HCT116 (cell line): ENCODE measurements around the gene SOX6. TPM values are rescaled to one million over a fixed set of nuclear protein-coding genes. Genes with fewer than 3 reads are reported as not detected.

Source experiments
- ATAC-seq: fragments of 200-7000 bp; cut with Tn5 transposase; 2 replicates; pipeline ENCODE4 v1.9.1; 2020; ENCODE audit warnings: mild to moderate bottlenecking, moderate library complexity
- BruUV-seq: library from RNA; stranded (reverse); fragments of 400-500 nt; replicated peaks from 2 replicates; lab custom pipeline; 2021; lab: Mats Ljungman, UMichigan
- CTCF ChIA-PET: fragments of 300-600 bp; sonication (Branson Sonifier 250); formaldehyde crosslinking; loops from one replicate; lab custom pipeline; 2021; ENCODE audit warnings: antibody characterized with exemption; lab: Charles Lee
- POLR2A ChIA-PET: fragments of 300-600, 350-600 bp; sonication (Branson Sonifier 250); formaldehyde crosslinking; loops from one replicate; lab custom pipeline; 2021; ENCODE audit warnings: antibody characterized with exemption; lab: Charles Lee
- RAD21 ChIA-PET, 2 experiments: fragments of 300-600 bp; sonication (Branson Sonifier 250); formaldehyde crosslinking; loops; one replicate each; lab custom pipeline; 2023; ENCODE audit warnings: low total read pairs in 2 of 2; ENCODE audit not compliant: uncharacterized antibody in 2 of 2, unreplicated experiment in 2 of 2, low non-redundant PET in 1 of 2; lab: Charles Lee
- DNase-seq: peaks from one replicate; pipeline ENCODE4 v3.0.0-alpha.2; 2010; ENCODE audit warnings: low read depth, low spot score
- H2AFZ ChIP-seq: fragments of 200-600 bp; shearing (Covaris generic), sonication (generic); 2 replicates; pipeline ENCODE4 v1.6.1; 2017; ENCODE audit warnings: low read depth, mixed run types, mixed read lengths, antibody characterized with exemption, low read length; ENCODE audit not compliant: poor library complexity, severe bottlenecking
- H3K27ac ChIP-seq: 2 replicates; pipeline ENCODE4 v1.5.1; 2012; ENCODE audit warnings: low read depth, low read length
- H3K27me3 ChIP-seq: fragments of 200-600 bp; sonication (generic); 2 replicates; pipeline ENCODE4 v1.6.1; 2016; ENCODE audit warnings: mixed run types, low read length, mixed read lengths; ENCODE audit not compliant: insufficient read depth
- H3K36me3 ChIP-seq, 2 experiments: fragments of 200-500 bp in 1 of 2; fragments of 200-600 bp in 1 of 2; sonication (Bioruptor generic) in 1 of 2; sonication (generic) in 1 of 2; 2 replicates each; pipeline versions ENCODE4 v1.5.1 to v1.6.1; 2014 to 2016; ENCODE audit warnings: low read length in 2 of 2, inconsistent platforms in 1 of 2, mixed read lengths in 1 of 2, mixed run types in 1 of 2; ENCODE audit not compliant: insufficient read depth in 2 of 2, control insufficient read depth in 1 of 2
- H3K4me1 ChIP-seq, 2 experiments: fragments of 200-600 bp in 1 of 2; sonication (generic) in 1 of 2; 2 replicates each; pipeline versions ENCODE4 v1.5.1 to v1.6.1; 2012 to 2017; ENCODE audit warnings: low read length in 2 of 2, inconsistent platforms in 1 of 2, mild to moderate bottlenecking in 1 of 2, mixed read lengths in 1 of 2, mixed run types in 1 of 2, moderate library complexity in 1 of 2; ENCODE audit not compliant: insufficient read depth in 2 of 2, control insufficient read depth in 1 of 2
- H3K4me2 ChIP-seq: fragments of 200-600 bp; sonication (generic); 2 replicates; pipeline ENCODE4 v1.6.1; 2017; ENCODE audit warnings: mixed run types, low read length, mixed read lengths
- H3K4me3 ChIP-seq, 2 experiments: fragments of 200-600 bp in 1 of 2; sonication (generic) in 1 of 2; replicated peaks in 1 of 2; 2 replicates each; pipeline ENCODE4 v1.5.1; 2011 to 2016; ENCODE audit warnings: low read length in 2 of 2, control low read depth in 1 of 2, low read depth in 1 of 2, mild to moderate bottlenecking in 1 of 2, mixed read lengths in 1 of 2, mixed run types in 1 of 2
- H3K79me2 ChIP-seq: fragments of 200-600 bp; sonication (generic); 2 replicates; pipeline ENCODE4 v1.6.1; 2017; ENCODE audit warnings: mild to moderate bottlenecking, mixed run types, low read length, moderate library complexity, mixed read lengths; ENCODE audit not compliant: insufficient read depth
- H3K9ac ChIP-seq: fragments of 200-600 bp; sonication (generic); 2 replicates; pipeline ENCODE4 v1.6.1; 2016; ENCODE audit warnings: low read length, mixed read lengths
- H3K9me2 ChIP-seq: fragments of 200-600 bp; sonication (generic), shearing (Covaris generic); 2 replicates; pipeline ENCODE4 v1.6.1; 2017; ENCODE audit warnings: mixed run types, mild to moderate bottlenecking, moderate library complexity; ENCODE audit not compliant: insufficient read depth
- H3K9me3 ChIP-seq, 2 experiments: fragments of 200-500 bp in 1 of 2; fragments of 200-600 bp in 1 of 2; sonication (Bioruptor generic) in 1 of 2; sonication (generic) in 1 of 2; 2 replicates each; pipeline ENCODE4 v1.6.1; 2014 to 2017; ENCODE audit warnings: low read length in 2 of 2, mixed read lengths in 2 of 2, inconsistent platforms in 1 of 2, low read depth in 1 of 2, mild to moderate bottlenecking in 1 of 2, mixed run types in 1 of 2, moderate library complexity in 1 of 2; ENCODE audit not compliant: control insufficient read depth in 1 of 2, insufficient read depth in 1 of 2
- H4K20me1 ChIP-seq: fragments of 200-600 bp; sonication (generic), shearing (Covaris generic); 2 replicates; pipeline ENCODE4 v1.6.1; 2017; ENCODE audit warnings: mixed run types, mild to moderate bottlenecking, moderate library complexity; ENCODE audit not compliant: insufficient read depth
- ATF3 ChIP-seq: IDR thresholded peaks from 2 replicates; pipeline ENCODE4 v1.6.1; 2012
- ELF1 ChIP-seq: IDR thresholded peaks from 2 replicates; pipeline ENCODE4 v1.6.1; 2012; ENCODE audit warnings: low read depth, borderline replicate concordance
- EZH2phosphoT487 ChIP-seq: fragments of 200-600 bp; IDR thresholded peaks from 2 replicates; pipeline ENCODE4 v1.6.1; 2018; ENCODE audit warnings: antibody characterized with exemption, borderline replicate concordance
- FOSL1 ChIP-seq: IDR thresholded peaks from 2 replicates; pipeline ENCODE4 v1.6.1; 2012; ENCODE audit warnings: low read depth
- JUND ChIP-seq: IDR thresholded peaks from 2 replicates; pipeline ENCODE4 v1.6.1; 2012
- MAX ChIP-seq: IDR thresholded peaks from 2 replicates; pipeline ENCODE4 v1.6.1; 2012
- POLR2A ChIP-seq: IDR thresholded peaks from 2 replicates; pipeline ENCODE4 v1.7.0; 2011; ENCODE audit warnings: borderline replicate concordance; ENCODE audit not compliant: insufficient read depth, insufficient read length; ENCODE audit errors: extremely low read depth
- SRF ChIP-seq: IDR thresholded peaks from 2 replicates; pipeline ENCODE4 v1.6.1; 2012; ENCODE audit warnings: low read depth
- TCF7L2 ChIP-seq: IDR thresholded peaks from 2 replicates; pipeline ENCODE4 v1.7.0; 2011; ENCODE audit warnings: borderline replicate concordance, inconsistent platforms; ENCODE audit not compliant: insufficient read depth, insufficient read length; ENCODE audit errors: extremely low read depth
- YY1 ChIP-seq: IDR thresholded peaks from 2 replicates; pipeline ENCODE4 v1.6.1; 2011; ENCODE audit warnings: low read length, low read depth, moderate library complexity, mild to moderate bottlenecking; ENCODE audit not compliant: insufficient replicate concordance; ENCODE audit errors: extremely low read depth
- ZFX ChIP-seq: fragments of 450-650 bp; IDR thresholded peaks from 2 replicates; pipeline ENCODE4 v1.6.1; 2017
- intact Hi-C: fragments of 100-400 bp; cut with micrococcal nuclease; formaldehyde crosslinking; loops from 2 replicates; pipeline ENCODE4 v1.10.0; 2022
- total RNA-seq: library from RNA; stranded (reverse); gene quantifications from one replicate; pipeline ENCODE4 v1.2.1, GENCODE V29; 2021; ENCODE audit not compliant: unreplicated experiment

The SOX6 gene
- total RNA-seq, 1 experiment from 2014 or later = 0.81 TPM

GRCh38 chr11:16114978-16115871, 241.1 kb downstream of the SOX6 start:
- Histone ChIP-seq H2AFZ (no peak overlapping the region), H3K27me3 (peaks cover 26% of the 10 kb centered on the region)
- TF ChIP-seq TCF7L2 = no peak
- TF ChIP-seq MAX = no peak
- no peak for TF ChIP-seq SRF
- TF ChIP-seq ATF3 = no peak
- TF ChIP-seq POLR2A = no peak
- no peak for TF ChIP-seq EZH2phosphoT487
- no peak for TF ChIP-seq YY1
- TF ChIP-seq JUND = no peak
- TF ChIP-seq ELF1 = no peak
- TF ChIP-seq, all 23 proteins: peak for 0
- no peaks in the 10 kb centered on the region for H3K36me3 ChIP-seq
- no peak overlapping the region for H3K9ac ChIP-seq
- RAD21 ChIA-PET = no interaction called here
- CTCF ChIA-PET = no interaction called here
- intact Hi-C loops = no loop called here
- no peak overlapping the region for H3K27ac ChIP-seq
- no peaks in the 10 kb centered on the region for H4K20me1 ChIP-seq
- no peak overlapping the region for H3K4me3 ChIP-seq
- H3K4me1 ChIP-seq = no peaks in the 10 kb centered on the region
- ATAC-seq (no peak), DNase-seq (no peak)
- H3K4me2 ChIP-seq = no peak overlapping the region
- no peaks in the 10 kb centered on the region for H3K79me2 ChIP-seq
- POLR2A ChIA-PET = no interaction called here
- no peaks in the 10 kb centered on the region for H3K9me3 ChIP-seq
- no TSS peak for BruUV-seq
- H3K9me2 ChIP-seq = no peaks in the 10 kb centered on the region

- no peaks in the 10 kb centered on the region for H3K9me2 ChIP-seq
- H3K27ac ChIP-seq = no peak overlapping the region
- no peak overlapping the region for H3K9ac ChIP-seq
- DNase-seq (no peak), ATAC-seq (no peak)
- H3K79me2 ChIP-seq = no peaks in the 10 kb centered on the region
- H3K27me3 ChIP-seq = peaks cover 26% of the 10 kb centered on the region
- intact Hi-C loops = no loop called here
- ChIA-PET RAD21 (no interaction called here), CTCF (no interaction called here), POLR2A (no interaction called here)
- no peaks in the 10 kb centered on the region for H4K20me1 ChIP-seq
- no peak overlapping the region for H3K4me2 ChIP-seq
- no peak for TF ChIP-seq MAX
- no peak for TF ChIP-seq ZFX
- TF ChIP-seq YY1 = no peak
- no peak for TF ChIP-seq FOSL1
- no peaks in the 10 kb centered on the region for H3K4me1 ChIP-seq
- H3K36me3 ChIP-seq = no peaks in the 10 kb centered on the region
- H2AFZ ChIP-seq = no peak overlapping the region
- H3K4me3 ChIP-seq = no peak overlapping the region
- no TSS peak for BruUV-seq
- H3K9me3 ChIP-seq = no peaks in the 10 kb centered on the region
Measured at GRCh38 chr11:16114431-16114830, 241.9 kb downstream of the SOX6 start.
